Neural progenitor cell (in vitro differentiated cells): ENCODE data around the gene SDHA. TPM values are rescaled to one million over a fixed set of nuclear protein-coding genes. Genes with fewer than 3 reads are reported as not detected.
A peak's percentile ranks its signal among the peaks of the same experiment; 100 is the strongest.

Experiments used
- DNase-seq: peaks from one replicate; pipeline ENCODE4 v3.0.0-alpha.2; 2016; ENCODE audit warnings: low spot score
- H2AFZ ChIP-seq: fragments of 200-600 bp; sonication (generic); replicated peaks from 2 replicates; pipeline ENCODE4 v1.6.1; 2016; ENCODE audit warnings: antibody characterized with exemption
- H3F3A ChIP-seq: fragments of 200-600 bp; sonication (generic); 2 replicates; pipeline ENCODE4 v1.6.1; 2016; ENCODE audit warnings: antibody characterized with exemption, low read depth
- H3K27ac ChIP-seq: fragments of 200-600 bp; sonication (generic); 2 replicates; pipeline ENCODE4 v1.5.1; 2016; ENCODE audit warnings: mild to moderate bottlenecking
- H3K27me3 ChIP-seq: fragments of 200-600 bp; sonication (generic); 2 replicates; pipeline ENCODE4 v1.6.1; 2016; ENCODE audit warnings: mild to moderate bottlenecking, moderate library complexity
- H3K36me3 ChIP-seq: fragments of 200-600 bp; sonication (generic); 2 replicates; pipeline ENCODE4 v1.5.1; 2016
- H3K4me1 ChIP-seq: fragments of 200-600 bp; sonication (generic); 2 replicates; pipeline ENCODE4 v1.6.1; 2016; ENCODE audit warnings: mixed run types
- H3K4me2 ChIP-seq: fragments of 200-600 bp; sonication (generic); 2 replicates; pipeline ENCODE4 v1.6.1; 2016
- H3K4me3 ChIP-seq: fragments of 200-600 bp; sonication (generic); 2 replicates; pipeline ENCODE4 v1.5.1; 2016
- H3K79me2 ChIP-seq: fragments of 200-600 bp; sonication (generic); 2 replicates; pipeline ENCODE4 v1.6.1; 2016; ENCODE audit warnings: low read depth
- H3K9ac ChIP-seq: fragments of 200-600 bp; sonication (generic); 2 replicates; pipeline ENCODE4 v1.6.1; 2016
- H3K9me3 ChIP-seq: fragments of 200-600 bp; sonication (generic); 2 replicates; pipeline ENCODE4 v1.5.1; 2016; ENCODE audit warnings: low read depth
- H4K20me1 ChIP-seq: fragments of 200-600 bp; sonication (generic); 2 replicates; pipeline ENCODE4 v1.6.1; 2016; ENCODE audit warnings: low read depth
- H3K27ac Mint-ChIP-seq: 3 replicates; pipeline ENCODE4 v1.8.0; 2021; ENCODE audit warnings: mixed read lengths
- H3K27me3 Mint-ChIP-seq: 2 replicates; pipeline ENCODE4 v1.8.0; 2022; ENCODE audit warnings: low read depth, mild to moderate bottlenecking, inconsistent platforms, moderate library complexity, mixed read lengths; ENCODE audit not compliant: insufficient read depth
- H3K36me3 Mint-ChIP-seq: 3 replicates; pipeline ENCODE4 v1.8.0; 2021; ENCODE audit warnings: mixed read lengths
- H3K4me1 Mint-ChIP-seq: 3 replicates; pipeline ENCODE4 v1.8.0; 2021; ENCODE audit warnings: mixed read lengths
- H3K4me3 Mint-ChIP-seq: 3 replicates; pipeline ENCODE4 v1.8.0; 2021; ENCODE audit warnings: mild to moderate bottlenecking, moderate library complexity, mixed read lengths
- H3K9me3 Mint-ChIP-seq: 3 replicates; pipeline ENCODE4 v1.8.0; 2020; ENCODE audit warnings: mixed read lengths
- CTCF ChIP-seq: fragments of 200-600 bp; sonication (generic); IDR thresholded peaks from 2 replicates; pipeline ENCODE4 v1.5.1; 2017; ENCODE audit warnings: antibody characterized with exemption, mild to moderate bottlenecking
- EZH2 ChIP-seq: fragments of 200-600 bp; sonication (generic); IDR thresholded peaks from 2 replicates; pipeline ENCODE4 v1.6.1; 2017; ENCODE audit warnings: antibody characterized with exemption, mild to moderate bottlenecking, moderate library complexity
- EZH2phosphoT487 ChIP-seq: fragments of 200-600 bp; sonication (generic); IDR thresholded peaks from 2 replicates; pipeline ENCODE4 v1.6.1; 2017; ENCODE audit warnings: antibody characterized with exemption
- total RNA-seq: library from RNA; depleted of rRNA; stranded (reverse); fragments of >200 nt; gene quantifications from 2 replicates; pipeline ENCODE4 v1.2.3, GENCODE V29; 2015; ENCODE audit warnings: low replicate concordance

SDHA gene
- total RNA-seq, 1 donor from 2014 or later, result 47.1 TPM

GRCh38 chr5:174876-175465, 43.1 kb upstream of the SDHA start:
- no peak for DNase-seq

GRCh38 chr5:176296-176823, 41.8 kb upstream of the SDHA start:
- Histone ChIP-seq H3K9ac (no peak overlapping the region), H4K20me1 (no peaks in the 10 kb centered on the region), H3K79me2 (no peaks in the 10 kb centered on the region), H2AFZ (no peak overlapping the region), H3K27me3 (no peaks in the 10 kb centered on the region), H3K4me2 (no peak overlapping the region), H3K9me3 (no peaks in the 10 kb centered on the region), H3K36me3 (no peaks in the 10 kb centered on the region), H3K27ac (no peak overlapping the region), H3K4me1 (peaks cover 10% of the 10 kb centered on the region), H3F3A (no peaks in the 10 kb centered on the region), H3K4me3 (no peak overlapping the region)
- H3K27me3 Mint-ChIP-seq, result no peaks in the 10 kb centered on the region
- H3K27ac Mint-ChIP-seq, result no peak overlapping the region
- H3K9me3 Mint-ChIP-seq, result no peaks in the 10 kb centered on the region
- H3K36me3 Mint-ChIP-seq, result peaks cover 22% of the 10 kb centered on the region
- H3K4me3 Mint-ChIP-seq, result no peak overlapping the region
- peaks cover 21% of the 10 kb centered on the region for H3K4me1 Mint-ChIP-seq
- TF ChIP-seq EZH2phosphoT487, result no peak
- TF ChIP-seq EZH2, result no peak
- no peak for TF ChIP-seq CTCF
- DNase-seq, result no peak

More at GRCh38 chr5:174876-175465, 43.1 kb upstream of the SDHA start:
- Mint-ChIP-seq H3K9me3 (no peaks in the 10 kb centered on the region), H3K4me1 (peaks cover 22% of the 10 kb centered on the region), H3K27me3 (peaks cover 4% of the 10 kb centered on the region), H3K36me3 (peaks cover 18% of the 10 kb centered on the region), H3K4me3 (no peak overlapping the region), H3K27ac (peak overlapping the region; percentile 90)
- Histone ChIP-seq H3K27me3 (no peaks in the 10 kb centered on the region), H4K20me1 (no peaks in the 10 kb centered on the region), H3K79me2 (no peaks in the 10 kb centered on the region), H3K9me3 (no peaks in the 10 kb centered on the region), H3K4me2 (no peak overlapping the region), H3K4me3 (no peak overlapping the region), H2AFZ (no peak overlapping the region), H3K4me1 (peaks cover 5% of the 10 kb centered on the region), H3K36me3 (no peaks in the 10 kb centered on the region), H3K27ac (no peak overlapping the region), H3F3A (no peaks in the 10 kb centered on the region), H3K9ac (no peak overlapping the region)
- TF ChIP-seq EZH2phosphoT487 (no peak), CTCF (no peak), EZH2 (no peak)

DNA sequence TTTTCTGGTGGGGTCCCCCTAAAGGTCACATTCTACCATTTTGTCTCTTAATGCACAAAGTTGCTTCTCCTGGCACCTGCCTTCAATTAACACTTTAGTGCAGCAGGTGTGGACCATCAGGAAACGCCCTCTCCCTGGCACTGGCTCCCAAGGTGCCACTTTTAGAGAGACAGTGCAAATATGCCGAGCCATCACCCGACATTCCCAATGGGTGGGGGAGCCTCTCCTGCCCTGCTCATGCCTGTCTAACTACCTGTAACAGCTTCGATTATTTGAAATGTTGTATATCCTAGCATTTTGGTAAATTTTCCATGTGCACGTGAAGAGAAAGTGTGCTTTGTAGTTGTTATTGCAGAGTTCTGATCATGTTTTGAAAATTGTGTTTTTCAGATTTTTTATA, 40.0 kb upstream of the SDHA start:
- no peaks in the 10 kb centered on the region for H4K20me1 ChIP-seq
- no peak overlapping the region for H3K27ac ChIP-seq
- Mint-ChIP-seq H3K27ac (no peak overlapping the region), H3K4me3 (no peak overlapping the region), H3K36me3 (peaks cover 25% of the 10 kb centered on the region), H3K9me3 (no peaks in the 10 kb centered on the region), H3K4me1 (peaks cover 17% of the 10 kb centered on the region), H3K27me3 (peaks cover 2% of the 10 kb centered on the region)
- no peak overlapping the region for H3K9ac ChIP-seq
- H2AFZ ChIP-seq, result no peak overlapping the region
- H3K4me3 ChIP-seq, result no peak overlapping the region
- no peaks in the 10 kb centered on the region for H3F3A ChIP-seq
- H3K36me3 ChIP-seq, result no peaks in the 10 kb centered on the region
- no peak for TF ChIP-seq CTCF
- no peak for TF ChIP-seq EZH2
- no peak for TF ChIP-seq EZH2phosphoT487
- no peak for DNase-seq
- no peak overlapping the region for H3K4me2 ChIP-seq
- no peaks in the 10 kb centered on the region for H3K9me3 ChIP-seq
- no peaks in the 10 kb centered on the region for H3K27me3 ChIP-seq
- peaks cover 10% of the 10 kb centered on the region for H3K4me1 ChIP-seq
- H3K79me2 ChIP-seq, result no peaks in the 10 kb centered on the region
